Fibroblast of skin of right quadriceps (primary cell): ENCODE measurements around the gene METTL15.
"Not testable (repeated sequence)": the region's sequence is repeated elsewhere in the genome, so short reads cannot be mapped to it uniquely, and the experiment has no call there.

Experiments
- DNase-seq: peaks from one replicate; pipeline ENCODE4 v3.0.0-alpha.2; 2013

The METTL15 gene

DNA sequence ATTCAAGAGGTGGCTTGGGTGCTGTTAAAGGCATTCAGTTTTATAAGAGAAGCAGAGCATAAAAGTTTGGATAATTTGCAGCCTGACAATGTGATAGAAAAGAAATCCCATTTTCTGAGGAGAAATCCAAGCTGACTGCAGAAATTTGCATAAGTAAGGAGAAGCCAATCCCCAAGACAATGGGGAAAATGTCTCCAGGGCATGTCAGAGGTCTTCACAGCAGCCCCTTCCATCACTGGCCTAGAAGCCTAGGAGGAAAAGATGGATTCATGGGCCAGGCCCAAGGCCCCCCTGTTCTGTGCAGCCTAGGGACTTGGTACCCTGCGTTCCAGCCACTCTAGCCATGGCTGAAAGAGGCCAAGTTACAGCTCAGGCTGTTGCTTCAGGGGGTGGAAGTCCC lies 207.3 kb downstream of the METTL15 start:
- no peak for DNase-seq

DNA sequence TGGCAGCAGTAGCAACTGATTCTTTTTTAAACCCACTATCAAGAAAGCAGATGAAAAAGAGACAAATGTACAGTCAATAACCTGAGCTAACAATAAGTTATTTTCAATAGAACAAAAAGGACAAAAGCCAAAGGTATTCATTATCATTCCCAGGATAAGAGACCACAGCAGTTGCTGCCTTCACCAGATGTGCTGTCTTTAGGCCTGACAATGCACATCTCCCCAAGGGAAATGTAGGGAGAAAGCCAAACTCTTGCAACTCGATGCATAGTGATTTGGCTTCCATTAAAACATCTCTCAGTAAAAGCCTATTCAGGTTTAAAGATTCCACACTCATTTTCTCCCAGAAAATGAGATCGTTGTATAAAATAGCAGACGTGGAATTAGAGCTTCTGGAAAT lies 210.7 kb downstream of the METTL15 start:
- DNase-seq, result no peak

DNA sequence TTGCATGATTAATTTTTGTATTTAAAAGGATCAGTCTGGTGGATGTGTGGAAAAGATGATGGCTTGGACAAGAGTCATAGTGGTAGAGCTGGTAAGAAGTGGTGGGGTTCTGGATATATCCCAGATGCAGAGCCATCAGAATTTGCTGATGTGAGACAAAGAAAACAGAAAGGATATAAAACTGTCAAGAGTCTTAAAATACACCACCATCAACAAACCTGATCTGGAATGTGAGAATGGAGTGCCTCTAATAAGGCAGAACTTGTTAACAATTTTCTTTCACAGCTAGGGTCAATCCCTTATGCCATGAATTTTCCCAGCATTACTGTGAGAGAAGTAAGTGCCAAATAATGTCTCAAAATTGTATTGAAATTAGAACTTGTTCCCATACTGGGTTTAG lies 215.4 kb downstream of the METTL15 start:
- no peak for DNase-seq

DNA sequence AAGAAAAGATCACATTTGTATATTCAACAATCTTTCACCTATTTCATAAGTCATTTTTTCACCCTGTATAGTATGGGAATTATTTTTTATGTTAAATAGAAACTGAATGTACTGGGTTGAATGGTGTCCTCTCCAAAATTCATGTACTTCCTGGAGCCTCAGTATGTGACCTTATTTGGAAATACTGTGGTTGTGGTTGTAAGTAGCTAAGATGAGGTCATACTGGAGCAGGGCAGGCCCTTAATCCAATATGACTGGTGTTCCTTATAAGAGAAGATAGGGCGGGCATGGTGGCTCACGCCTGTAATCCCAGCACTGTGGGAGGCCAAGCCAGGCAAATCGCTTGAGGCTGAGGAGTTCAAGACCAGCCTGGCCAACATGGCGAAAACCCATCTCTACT lies 224.2 kb downstream of the METTL15 start:
- DNase-seq, result not testable (repeated sequence)

DNA sequence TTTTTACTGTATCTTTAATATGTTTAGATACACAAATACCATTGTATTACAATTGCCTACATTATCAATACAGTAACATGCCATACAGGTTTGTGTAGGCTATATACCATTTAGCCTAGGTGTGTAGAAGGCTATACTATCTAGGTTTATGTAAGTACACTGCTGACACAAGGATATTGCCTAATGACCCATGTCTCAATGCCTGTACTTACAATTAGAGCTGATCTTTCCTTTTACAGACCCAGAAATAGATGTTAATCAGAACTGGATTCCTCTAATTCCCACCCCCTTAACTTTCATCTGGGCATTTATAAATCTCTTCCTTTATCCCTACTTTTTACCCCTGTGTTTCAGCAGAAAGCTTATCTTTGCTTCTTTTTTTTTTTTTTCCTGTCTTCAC lies 229.5 kb downstream of the METTL15 start:
- no peak for DNase-seq

DNA sequence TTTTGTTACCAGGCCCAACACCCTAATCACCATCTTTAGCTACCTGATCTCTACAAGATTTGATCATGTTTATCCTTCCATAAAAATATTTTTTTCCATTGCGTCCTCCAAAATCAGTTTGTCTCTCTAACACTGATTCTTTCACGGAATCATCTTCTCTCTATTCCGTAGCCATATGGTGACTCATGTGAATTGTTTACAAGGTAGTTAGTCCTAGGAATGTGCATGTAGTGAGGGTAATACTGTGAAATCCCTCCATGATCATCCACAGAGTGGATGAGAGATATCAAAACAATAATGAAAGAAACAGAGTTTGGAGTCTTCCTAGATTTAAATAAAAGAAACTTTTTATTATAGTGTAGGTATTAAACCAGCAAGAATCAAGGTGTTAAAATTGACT lies 230.2 kb downstream of the METTL15 start:
- DNase-seq, result no peak

DNA sequence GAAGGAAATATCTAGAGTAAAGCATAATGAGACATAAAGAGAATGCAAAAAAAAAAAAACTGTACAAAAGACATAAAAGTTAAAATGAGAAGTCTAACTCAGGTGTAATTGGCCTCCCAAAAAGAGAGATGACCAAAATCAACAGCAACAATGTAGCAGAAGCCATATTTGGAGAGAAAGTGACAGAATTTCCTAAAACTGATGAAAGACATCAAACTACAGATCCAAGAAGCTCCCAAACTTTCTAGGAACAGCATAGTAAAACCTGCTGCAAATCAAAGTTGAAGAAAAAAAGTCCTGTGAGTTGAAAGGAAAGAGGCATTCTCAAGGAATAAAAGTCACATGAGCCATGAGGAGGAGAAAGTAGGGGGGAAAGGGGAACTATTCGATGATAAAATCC lies 231.3 kb downstream of the METTL15 start:
- no peak for DNase-seq

DNA sequence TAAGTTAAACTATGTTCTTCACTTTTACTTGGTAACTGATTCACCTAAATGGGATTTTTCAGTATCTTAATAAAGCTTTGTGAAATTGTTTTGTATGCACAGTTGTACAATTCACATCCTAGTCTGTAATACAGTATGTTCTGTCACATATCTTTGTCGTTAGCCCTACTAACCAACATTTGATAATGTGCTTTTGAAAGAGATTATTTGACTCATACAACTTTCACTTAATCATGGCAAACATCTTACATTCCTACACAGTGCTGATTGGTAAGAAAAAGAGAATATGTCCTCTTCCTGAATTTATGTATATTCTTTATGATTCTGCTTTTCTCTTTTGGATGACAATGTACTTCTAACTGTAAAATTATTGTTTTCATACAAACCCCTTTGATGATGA lies 234.5 kb downstream of the METTL15 start:
- peak; percentile 44 for DNase-seq

DNA sequence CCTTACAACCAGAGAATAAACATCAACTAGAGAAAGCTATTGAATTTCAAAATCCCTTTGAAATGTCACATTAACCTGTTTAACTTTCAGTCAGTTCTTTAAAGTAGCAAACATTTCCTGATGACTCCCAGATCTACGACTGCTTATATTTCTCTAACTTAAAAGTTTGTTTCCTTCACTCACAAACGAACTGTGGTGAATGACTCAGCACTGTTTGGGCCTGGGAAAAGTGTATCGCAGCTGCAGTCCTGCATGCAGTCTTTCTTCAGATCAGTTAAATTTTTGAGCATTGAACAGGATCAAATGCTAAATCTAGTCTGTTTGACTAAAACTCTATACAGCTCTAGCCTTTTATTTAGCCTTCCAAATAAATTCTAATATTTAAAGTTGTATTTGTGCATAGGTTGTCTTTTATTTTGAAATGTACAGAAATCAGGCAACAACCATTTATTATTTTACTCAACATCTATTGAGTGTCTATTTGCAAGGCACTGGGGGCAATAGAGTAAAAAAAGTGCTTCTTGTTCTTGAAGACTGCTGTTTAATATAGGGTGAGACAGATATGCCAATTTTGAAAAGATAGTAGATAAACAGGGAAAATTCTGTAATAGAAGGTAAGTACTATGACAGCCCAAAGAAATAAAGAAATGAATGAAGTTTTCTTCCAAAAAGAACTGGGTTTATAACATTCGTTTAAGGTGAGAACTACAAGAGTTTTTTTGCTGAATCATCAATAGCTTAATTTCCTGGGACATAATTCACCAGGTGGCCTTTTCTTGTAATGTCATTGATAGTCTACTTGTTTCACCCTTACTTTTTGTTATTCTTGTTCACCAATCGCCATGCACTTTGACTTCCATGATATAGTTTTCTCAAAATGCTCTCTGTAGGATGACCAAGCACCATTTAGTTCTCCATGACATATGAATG lies 235.4 kb downstream of the METTL15 start:
- DNase-seq, result peak; percentile 81

DNA sequence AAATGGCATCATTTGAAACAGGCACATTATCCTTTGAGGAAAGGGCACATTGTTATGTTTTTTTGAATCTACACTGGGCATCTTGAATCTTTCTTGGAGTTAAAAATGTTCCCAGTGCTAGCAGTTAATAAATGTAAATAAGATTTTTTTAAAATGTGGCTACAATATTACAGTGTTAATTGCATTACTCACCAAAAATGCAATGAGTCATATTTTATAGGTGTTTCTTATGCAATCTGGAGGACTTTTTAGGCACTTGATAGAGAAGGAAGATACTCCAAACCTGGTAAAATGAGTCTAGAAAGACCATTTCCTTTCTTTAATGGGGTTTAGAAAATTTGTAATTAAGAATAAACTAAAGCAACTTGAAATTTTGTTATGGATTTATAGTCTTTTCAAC lies 238.0 kb downstream of the METTL15 start:
- DNase-seq, result peak; percentile 65

DNA sequence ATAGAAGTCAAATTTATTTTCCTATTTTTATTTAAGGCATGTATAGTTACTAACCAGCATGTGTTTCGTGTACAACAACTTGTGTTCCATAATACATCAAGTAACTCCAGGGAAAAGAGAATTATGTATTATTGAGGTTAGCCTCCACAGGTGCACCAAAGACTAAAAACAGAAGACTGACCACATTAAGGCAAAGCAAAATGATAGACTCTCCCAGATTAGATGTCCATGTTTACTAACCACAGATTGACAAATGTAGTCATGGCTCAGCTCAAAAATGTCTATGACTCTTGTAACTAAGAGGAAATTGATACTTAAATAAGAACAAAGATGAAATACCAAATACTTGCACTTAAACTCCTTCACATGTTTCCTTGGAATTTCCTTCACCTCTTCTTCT lies 238.5 kb downstream of the METTL15 start:
- no peak for DNase-seq

DNA sequence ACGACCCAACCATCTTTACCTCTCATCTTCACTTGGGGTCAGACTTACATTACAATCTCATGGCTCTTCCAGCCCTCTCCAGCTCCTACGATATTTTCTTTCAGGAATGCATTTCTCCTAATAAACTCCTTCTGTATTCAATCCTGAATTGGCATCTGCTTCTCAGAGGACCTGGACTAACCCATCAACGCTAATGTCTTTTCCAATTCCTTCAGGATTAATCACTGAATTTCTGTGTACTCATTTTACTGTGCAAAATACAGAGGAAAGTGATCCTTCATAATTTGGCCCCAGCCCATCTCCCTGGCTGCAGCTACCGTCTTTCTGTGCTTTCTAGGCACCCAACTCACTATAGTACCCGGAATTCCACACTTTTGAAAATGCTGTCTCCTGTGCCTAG lies 239.2 kb downstream of the METTL15 start:
- DNase-seq, result peak; percentile 67

DNA sequence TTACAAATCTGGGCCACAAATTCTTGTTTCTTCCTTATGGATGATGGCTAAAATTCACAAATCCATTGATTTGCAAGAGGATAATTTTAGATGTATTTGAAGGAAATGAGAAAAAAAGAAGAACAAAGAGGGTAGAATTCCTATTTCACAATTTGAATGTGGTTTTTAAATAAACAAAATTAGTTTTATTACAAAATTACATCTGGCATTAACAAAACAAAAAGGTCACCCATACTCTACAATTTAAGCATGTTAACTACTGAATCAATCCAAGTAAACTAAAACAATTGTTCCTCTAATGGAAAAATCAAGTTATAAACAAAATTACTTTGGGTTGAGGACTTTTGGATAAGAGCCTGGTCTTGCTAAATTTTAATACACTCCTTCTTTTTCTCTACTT lies 242.0 kb downstream of the METTL15 start:
- no peak for DNase-seq

DNA sequence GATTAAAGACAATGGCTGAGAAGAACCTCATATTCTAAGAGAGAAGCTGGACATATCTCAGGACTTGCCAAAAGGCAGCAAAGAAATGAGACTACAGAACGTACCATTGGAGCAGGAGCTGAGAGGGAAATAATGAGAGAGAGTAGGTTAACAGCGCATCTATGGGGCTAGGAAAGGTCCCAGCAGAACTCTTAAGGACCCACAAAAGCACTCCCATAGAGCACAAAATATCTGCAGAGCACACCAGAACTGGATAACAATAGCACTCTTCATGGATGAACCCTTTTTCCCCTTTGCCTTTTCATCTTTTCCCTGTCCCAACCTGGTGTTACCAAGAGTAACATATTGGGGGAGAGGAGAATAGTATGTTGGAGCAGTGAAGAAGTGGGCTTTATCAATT lies 245.8 kb downstream of the METTL15 start:
- no peak for DNase-seq

DNA sequence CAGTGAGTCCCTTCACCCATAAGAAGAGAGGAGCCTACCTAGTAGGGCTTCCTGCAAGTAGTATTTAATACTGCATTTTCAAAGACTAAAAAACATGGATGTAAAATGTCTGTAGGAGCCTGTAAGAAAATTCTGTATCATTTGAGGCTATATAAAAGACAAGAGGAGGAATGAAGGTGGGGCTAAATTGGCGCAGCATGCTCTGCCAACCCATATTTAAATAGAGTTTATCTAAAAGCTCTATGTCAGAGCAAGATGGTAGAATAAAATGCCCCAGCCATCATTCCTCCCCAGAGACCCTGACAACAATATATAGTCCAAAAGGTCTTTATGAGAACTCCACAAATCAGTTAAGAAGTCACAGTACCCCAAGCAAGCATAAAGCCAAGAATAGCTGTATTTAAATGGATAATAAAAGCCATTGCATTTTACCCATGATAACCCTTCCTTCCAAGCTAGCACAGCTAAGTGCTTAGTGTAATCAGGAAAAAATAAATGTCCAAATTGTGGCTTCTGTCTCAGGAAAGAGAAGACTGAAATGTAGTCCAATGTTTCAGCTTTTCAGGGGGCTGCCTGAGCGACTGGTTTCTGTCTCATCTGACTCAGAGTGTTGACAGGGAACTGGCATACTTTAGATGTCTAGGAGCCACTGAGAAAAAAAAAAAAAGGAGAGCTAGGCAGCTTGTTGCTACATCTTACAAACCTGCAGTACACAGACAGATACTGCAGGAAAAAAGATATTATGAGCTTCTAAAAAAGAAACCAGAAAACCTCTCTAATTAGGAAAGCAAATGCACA lies 258.6 kb downstream of the METTL15 start:
- DNase-seq, result peak; percentile 91

DNA sequence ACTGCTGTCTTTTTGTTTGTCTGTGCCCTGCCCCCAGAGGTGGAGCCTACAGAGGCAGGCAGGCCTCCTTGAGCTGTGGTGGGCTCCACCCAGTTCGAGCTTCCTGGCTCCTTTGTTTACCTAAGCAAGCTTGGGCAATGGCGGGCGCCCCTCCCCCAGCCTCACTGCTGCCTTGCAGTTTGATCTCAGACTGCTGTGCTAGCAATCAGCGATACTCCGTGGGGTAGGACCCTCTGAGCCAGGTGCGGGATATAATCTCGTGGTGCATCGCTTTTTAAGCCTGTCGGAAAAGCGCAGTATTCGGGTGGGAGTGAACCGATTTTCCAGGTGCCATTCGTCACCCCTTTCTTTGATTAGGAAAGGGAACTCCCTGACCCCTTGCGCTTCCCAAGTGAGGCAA lies 269.9 kb downstream of the METTL15 start:
- not testable (repeated sequence) for DNase-seq
